Subcutaneous abdominal adipose tissue (tissue), 5 donors: ENCODE data around the gene DONSON.

ENCODE experiments used
- H3K27ac ChIP-seq: one replicate; pipeline ENCODE4 v1.7.0; 2013; ENCODE audit warnings: low read depth, mild to moderate bottlenecking, inconsistent platforms, low read length, moderate library complexity
- H3K27me3 ChIP-seq, 5 donors: one replicate each; pipeline ENCODE4 v1.7.0; 2013; ENCODE audit warnings: low read length in 5 of 5, inconsistent platforms in 1 of 5; ENCODE audit not compliant: control insufficient read depth in 5 of 5, insufficient read depth in 4 of 5
- H3K36me3 ChIP-seq, 5 donors: one replicate each; pipeline ENCODE4 v1.7.0; 2013; ENCODE audit warnings: low read length in 5 of 5; ENCODE audit not compliant: control insufficient read depth in 5 of 5, insufficient read depth in 5 of 5
- H3K4me1 ChIP-seq, 5 donors: one replicate each; pipeline ENCODE4 v1.7.0; 2013; ENCODE audit warnings: low read length in 5 of 5, mild to moderate bottlenecking in 3 of 5, moderate library complexity in 1 of 5; ENCODE audit not compliant: control insufficient read depth in 5 of 5, insufficient read depth in 5 of 5
- H3K4me3 ChIP-seq, 5 donors: one replicate each; pipeline ENCODE4 v1.7.0; 2013; ENCODE audit warnings: low read length in 5 of 5, low read depth in 1 of 5
- H3K9ac ChIP-seq, 5 donors: one replicate each; pipeline ENCODE4 v1.7.0; 2013; ENCODE audit warnings: low read length in 5 of 5, mild to moderate bottlenecking in 4 of 5, moderate library complexity in 3 of 5
- H3K9me3 ChIP-seq, 5 donors: one replicate each; pipeline ENCODE4 v1.7.0; 2013; ENCODE audit warnings: low read length in 5 of 5; ENCODE audit not compliant: control insufficient read depth in 5 of 5
- donor health status: healthy.
- donor health status: healthy.
- donor health status: healthy.
- donor health status: healthy.
- donor health status: healthy.

DONSON gene

GRCh38 chr21:33542640-33543504 is 45.6 kb downstream of the DONSON start, which contains the start of gene SON:
TSS of gene SON (plus strand) at chr21:33543038. CDS start at chr21:33543093, 55 bp downstream.
- H3K4me3 ChIP-seq: peak within 1 kb of the TSS; percentile 86 to 99 (median 95)
- H3K27me3 ChIP-seq: no peaks in the 10 kb centered on the region
- H3K27ac ChIP-seq: peak within 1 kb of the TSS; percentile 100
- no peaks in the 10 kb centered on the region for H3K9me3 ChIP-seq
- H3K9ac ChIP-seq: peak within 1 kb of the TSS; percentile 98 to 100 (median 99)
- H3K4me1 ChIP-seq: peaks cover 5 to 39% (median 33%) of the 10 kb centered on the region in 5 donors
- H3K36me3 ChIP-seq: peaks cover 0 to 22% (median 10%) of the 10 kb centered on the region in 5 donors

DNA sequence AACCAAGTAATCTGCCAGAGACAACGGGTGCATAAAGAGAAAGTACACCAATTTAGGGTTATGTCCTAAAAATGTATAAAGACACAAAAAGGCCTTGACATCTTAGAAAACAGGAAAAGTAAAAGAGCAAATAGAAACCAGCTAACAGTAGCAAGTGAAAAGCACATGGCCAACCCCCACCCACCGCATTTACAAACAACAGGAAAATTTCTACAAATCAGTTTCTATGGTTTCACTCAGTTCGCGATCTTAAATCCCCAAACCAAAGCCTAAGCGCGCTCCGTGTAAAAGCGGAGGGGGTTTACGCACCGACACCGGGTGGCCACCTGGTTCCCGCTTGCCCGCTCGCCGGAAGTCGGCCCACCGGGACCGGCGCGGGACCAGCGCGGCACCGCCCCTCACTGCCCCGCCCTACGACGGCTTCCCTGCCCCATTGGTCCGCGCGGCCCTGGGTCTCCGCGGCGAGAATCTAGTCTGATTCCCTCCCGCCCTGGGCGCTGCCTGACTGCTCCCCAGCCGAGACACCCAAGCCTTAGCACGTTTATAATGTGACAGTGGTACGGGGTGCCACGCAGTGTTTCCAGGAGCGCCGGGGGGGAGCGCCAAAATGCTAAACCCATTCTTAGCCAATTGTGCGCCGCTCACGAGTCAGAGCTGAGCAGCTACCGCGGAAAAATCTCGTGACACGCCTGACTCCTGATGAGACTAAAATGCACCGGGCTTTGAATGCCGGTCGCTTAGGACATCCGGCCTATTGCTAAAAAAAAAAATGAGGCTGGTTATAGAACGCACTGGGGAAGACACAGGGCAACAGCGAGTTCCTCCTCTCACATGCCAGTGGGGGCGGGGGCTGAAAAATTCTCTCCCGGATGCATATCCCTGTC is 46.5 kb downstream of the DONSON start, which contains the start of gene GART:
Gene GART, minus strand, starts transcription at position 362 of the 884 bp plus-strand sequence. CDS start 2,802 bp downstream, outside the sequence.
- Histone ChIP-seq H3K9ac (peak within 1 kb of the TSS; percentile 98 to 100 (median 99)), H3K27ac (peak within 1 kb of the TSS; percentile 100), H3K36me3 (peaks cover 7 to 24% (median 12%) of the 10 kb centered on the region in 5 donors), H3K4me1 (peaks cover 5 to 39% (median 33%) of the 10 kb centered on the region in 5 donors), H3K4me3 (peak within 1 kb of the TSS; percentile 86 to 99 (median 95)), H3K9me3 (no peaks in the 10 kb centered on the region), H3K27me3 (no peaks in the 10 kb centered on the region)

DNA sequence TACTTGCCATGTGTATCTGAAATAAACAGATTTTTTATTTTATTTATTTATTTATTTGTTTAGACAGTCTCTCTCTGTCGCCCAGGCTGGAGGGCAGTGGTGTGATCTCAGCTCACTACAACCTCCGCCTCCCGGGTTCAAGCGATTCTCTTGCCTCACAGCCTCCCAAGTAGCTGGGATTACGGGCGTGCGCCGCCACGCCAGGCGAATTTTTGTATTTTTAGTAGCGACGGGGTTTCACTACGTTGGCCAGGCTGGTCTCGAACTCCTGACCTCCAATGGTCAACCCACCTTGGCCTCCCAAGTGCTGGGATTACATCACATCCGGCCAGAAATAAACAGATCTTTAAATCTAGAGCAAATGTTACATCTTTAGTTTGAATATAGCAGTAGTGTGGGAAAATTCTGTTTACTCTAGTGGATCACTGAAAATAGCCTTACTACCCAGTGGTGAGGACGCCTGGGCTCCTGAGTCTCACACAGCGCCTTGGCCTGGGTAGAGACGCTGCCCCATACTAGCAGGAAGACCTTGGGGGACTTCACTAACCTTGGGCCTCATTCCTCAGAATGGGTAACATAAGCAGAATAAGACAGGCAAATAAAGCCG is 47.3 kb downstream of the DONSON start:
- H3K9ac ChIP-seq: peak overlapping the region; percentile 95 to 100 (median 99)
- peaks cover 5 to 35% (median 32%) of the 10 kb centered on the region in 5 donors for H3K4me1 ChIP-seq
- H3K4me3 ChIP-seq: peak overlapping the region; percentile 86 to 98 (median 94)
- H3K27ac ChIP-seq: peak overlapping the region; percentile 100
- H3K9me3 ChIP-seq: no peaks in the 10 kb centered on the region
- H3K27me3 ChIP-seq: no peaks in the 10 kb centered on the region
- peaks cover 15 to 27% (median 19%) of the 10 kb centered on the region in 5 donors for H3K36me3 ChIP-seq

GRCh38 chr21:33540711-33541104 is 47.8 kb downstream of the DONSON start:
- Histone ChIP-seq H3K4me1 (peaks cover 5 to 30% (median 27%) of the 10 kb centered on the region in 5 donors), H3K27ac (peak overlapping the region; percentile 100), H3K36me3 (peaks cover 18 to 32% (median 23%) of the 10 kb centered on the region in 5 donors), H3K9me3 (no peaks in the 10 kb centered on the region), H3K4me3 (peak overlapping the region in 1 of 5 donors; percentile 86), H3K9ac (peak overlapping the region in 2 of 5 donors; percentile 98 to 99), H3K27me3 (no peaks in the 10 kb centered on the region)

DNA sequence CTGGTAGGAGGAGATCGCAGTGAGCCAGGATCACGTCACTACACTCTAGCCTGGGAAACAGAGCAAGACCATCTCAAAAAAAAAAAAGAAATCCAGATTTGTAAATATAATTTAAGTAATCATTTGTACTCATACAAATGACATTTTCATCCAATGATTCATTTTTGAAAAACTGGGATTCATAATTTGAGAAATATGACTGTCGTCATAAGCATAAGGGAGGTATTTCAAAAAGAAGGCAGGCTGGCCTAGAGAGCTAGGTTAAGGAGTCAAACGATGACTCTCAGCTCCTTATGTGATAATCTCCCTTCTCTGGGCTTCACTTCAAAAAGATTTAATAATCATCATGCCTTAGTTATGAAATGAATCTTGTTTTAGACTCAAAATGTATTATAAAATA is 48.9 kb downstream of the DONSON start:
- Histone ChIP-seq H3K4me1 (peaks cover 5 to 20% (median 16%) of the 10 kb centered on the region in 5 donors), H3K27ac (peak overlapping the region; percentile 100), H3K36me3 (peaks cover 26 to 41% (median 30%) of the 10 kb centered on the region in 5 donors), H3K9me3 (no peaks in the 10 kb centered on the region), H3K27me3 (no peaks in the 10 kb centered on the region), H3K9ac (peak overlapping the region in 1 of 5 donors; percentile 47), H3K4me3 (no peak overlapping the region)

GRCh38 chr21:33537212-33537611 is 51.3 kb downstream of the DONSON start:
- H3K36me3 ChIP-seq: peaks cover 36 to 62% (median 51%) of the 10 kb centered on the region in 5 donors
- H3K27ac ChIP-seq: no peak overlapping the region
- peaks cover 4 to 18% (median 12%) of the 10 kb centered on the region in 5 donors for H3K4me1 ChIP-seq
- no peak overlapping the region for H3K4me3 ChIP-seq
- no peak overlapping the region for H3K9ac ChIP-seq
- H3K9me3 ChIP-seq: no peaks in the 10 kb centered on the region
- H3K27me3 ChIP-seq: no peaks in the 10 kb centered on the region

DNA sequence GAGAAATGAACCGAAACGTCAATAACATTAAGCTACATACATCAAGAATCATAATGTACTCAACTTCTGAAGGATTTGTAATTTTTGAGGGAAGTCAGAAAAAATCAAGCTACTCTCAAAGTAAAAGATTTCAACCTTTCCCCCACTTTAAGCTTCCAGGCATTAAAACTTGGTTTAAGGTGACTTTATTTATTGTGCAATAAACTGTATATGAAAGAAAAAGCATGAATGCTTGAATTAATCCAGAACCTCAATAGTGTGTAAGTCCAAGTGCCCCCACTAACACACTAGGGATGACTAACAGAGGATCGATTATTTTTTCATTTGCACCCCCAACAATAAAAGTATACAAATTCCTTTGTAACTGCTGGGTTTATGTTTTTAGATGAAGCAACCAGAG is 57.5 kb downstream of the DONSON start:
- Histone ChIP-seq H3K36me3 (peaks cover 50 to 85% (median 73%) of the 10 kb centered on the region in 5 donors), H3K27me3 (no peaks in the 10 kb centered on the region), H3K4me3 (no peak overlapping the region), H3K4me1 (peaks cover 0 to 5% (median 0%) of the 10 kb centered on the region in 5 donors), H3K27ac (no peak overlapping the region), H3K9me3 (no peaks in the 10 kb centered on the region), H3K9ac (no peak overlapping the region)
